OCI-LY1 (cell line): Measurements from ENCODE around the gene PHOSPHO1.

Experiments
- H2AFZ ChIP-seq: fragments of 200-600 bp; sonication (generic), shearing (Covaris generic); 2 replicates; pipeline ENCODE4 v1.6.0; 2014; ENCODE audit warnings: antibody characterized with exemption, mild to moderate bottlenecking, low read length
- H3F3A ChIP-seq: fragments of 200-600 bp; sonication (generic), shearing (Covaris generic); 2 replicates; pipeline ENCODE4 v1.6.0; 2014; ENCODE audit warnings: mild to moderate bottlenecking, antibody characterized with exemption, low read length, moderate library complexity; ENCODE audit not compliant: insufficient read depth
- H3K27ac ChIP-seq: fragments of 200-600 bp; sonication (generic); 2 replicates; pipeline ENCODE4 v1.5.1; 2014; ENCODE audit warnings: low read length, mixed run types, mild to moderate bottlenecking, low read depth; ENCODE audit not compliant: poor library complexity, severe bottlenecking
- H3K27me3 ChIP-seq: fragments of 200-600 bp; sonication (generic); 2 replicates; pipeline ENCODE4 v1.6.0; 2014; ENCODE audit warnings: antibody characterized with exemption, mild to moderate bottlenecking, low read length, moderate library complexity; ENCODE audit not compliant: insufficient read depth
- H3K36me3 ChIP-seq: fragments of 200-600 bp; sonication (generic); 2 replicates; pipeline ENCODE4 v1.6.1; 2014; ENCODE audit warnings: mild to moderate bottlenecking, antibody characterized with exemption, low read length, moderate library complexity, mixed read lengths; ENCODE audit not compliant: insufficient read depth
- H3K4me1 ChIP-seq: fragments of 200-600 bp; sonication (generic); 2 replicates; pipeline ENCODE4 v1.5.1; 2014; ENCODE audit warnings: mild to moderate bottlenecking, low read length, moderate library complexity; ENCODE audit not compliant: insufficient read depth, severe bottlenecking
- H3K4me2 ChIP-seq: fragments of 200-600 bp; sonication (generic), shearing (Covaris generic); 2 replicates; pipeline ENCODE4 v1.6.1; 2014; ENCODE audit warnings: low read length
- H3K4me3 ChIP-seq: fragments of 200-600 bp; sonication (generic); 2 replicates; pipeline ENCODE4 v1.5.1; 2014; ENCODE audit warnings: low read length, low read depth, mild to moderate bottlenecking, mixed read lengths; ENCODE audit not compliant: poor library complexity, severe bottlenecking
- H3K79me2 ChIP-seq: fragments of 200-600 bp; shearing (Covaris generic); 2 replicates; pipeline ENCODE4 v1.6.1; 2016; ENCODE audit warnings: mixed run types, low read length, mixed read lengths; ENCODE audit not compliant: insufficient read depth
- H3K9ac ChIP-seq: fragments of 200-600 bp; sonication (generic), shearing (Covaris generic); 2 replicates; pipeline ENCODE4 v1.6.1; 2014; ENCODE audit warnings: mild to moderate bottlenecking, low read length, mixed read lengths
- H3K9me2 ChIP-seq: fragments of 200-600 bp; sonication (generic), shearing (Covaris generic); 2 replicates; pipeline ENCODE4 v1.6.1; 2014; ENCODE audit warnings: low read depth, mild to moderate bottlenecking, low read length, mixed read lengths
- H3K9me3 ChIP-seq: fragments of 200-600 bp; shearing (Covaris generic); 2 replicates; pipeline ENCODE4 v1.6.1; 2014; ENCODE audit warnings: low read length, mixed read lengths
- H4K20me1 ChIP-seq: fragments of 200-600 bp; sonication (generic), shearing (Covaris generic); 2 replicates; pipeline ENCODE4 v1.6.0; 2016; ENCODE audit warnings: mild to moderate bottlenecking, low read length; ENCODE audit not compliant: insufficient read depth
- EZH2 ChIP-seq: fragments of 200-600 bp; sonication (generic), shearing (Covaris generic); IDR thresholded peaks from 2 replicates; pipeline ENCODE4 v1.8.0; 2017; ENCODE audit warnings: borderline replicate concordance, mixed run types, mild to moderate bottlenecking, antibody characterized with exemption, low read length, moderate library complexity, mixed read lengths
- TF ChIP-seq, protein P1 (sequence below): fragments of 200-600 bp; sonication (generic), shearing (Covaris generic); IDR thresholded peaks from 2 replicates; pipeline ENCODE4 v1.5.1; 2017; ENCODE audit warnings: mild to moderate bottlenecking, antibody characterized with exemption, low read length, moderate library complexity, mixed read lengths

The PHOSPHO1 gene

DNA sequence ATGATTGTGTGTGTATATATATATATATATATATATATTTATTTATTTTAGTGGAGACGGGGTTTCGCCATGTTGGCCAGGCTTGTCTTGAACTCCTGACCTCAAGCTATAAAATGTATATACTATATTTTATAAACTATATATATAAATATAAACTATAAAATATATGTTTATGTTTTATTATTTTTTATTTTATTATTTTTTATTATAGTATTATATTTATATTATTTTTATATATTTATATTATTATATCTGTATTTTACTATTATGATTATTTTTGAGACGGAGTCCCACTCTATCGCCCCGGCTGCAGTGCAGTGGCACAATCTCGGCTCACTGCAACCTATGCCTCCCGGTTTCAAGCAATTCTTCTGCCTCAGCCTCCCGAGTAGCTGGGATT lies 10.5 kb upstream of the PHOSPHO1 start:
- Histone ChIP-seq H3K9me3 (no peaks in the 10 kb centered on the region), H3K79me2 (no peaks in the 10 kb centered on the region), H3K27me3 (peaks cover 9% of the 10 kb centered on the region; the same call in 1 of the 2 replicates), H3K27ac (no peak overlapping the region), H3K9me2 (no peaks in the 10 kb centered on the region), H3K36me3 (no peaks in the 10 kb centered on the region), H3K4me1 (no peaks in the 10 kb centered on the region), H2AFZ (no peak overlapping the region), H3K4me3 (no peak overlapping the region), H4K20me1 (no peaks in the 10 kb centered on the region), H3K4me2 (no peak overlapping the region), H3F3A (no peaks in the 10 kb centered on the region), H3K9ac (no peak overlapping the region)
- no peak for TF ChIP-seq EZH2
- TF ChIP-seq, protein P1, sequence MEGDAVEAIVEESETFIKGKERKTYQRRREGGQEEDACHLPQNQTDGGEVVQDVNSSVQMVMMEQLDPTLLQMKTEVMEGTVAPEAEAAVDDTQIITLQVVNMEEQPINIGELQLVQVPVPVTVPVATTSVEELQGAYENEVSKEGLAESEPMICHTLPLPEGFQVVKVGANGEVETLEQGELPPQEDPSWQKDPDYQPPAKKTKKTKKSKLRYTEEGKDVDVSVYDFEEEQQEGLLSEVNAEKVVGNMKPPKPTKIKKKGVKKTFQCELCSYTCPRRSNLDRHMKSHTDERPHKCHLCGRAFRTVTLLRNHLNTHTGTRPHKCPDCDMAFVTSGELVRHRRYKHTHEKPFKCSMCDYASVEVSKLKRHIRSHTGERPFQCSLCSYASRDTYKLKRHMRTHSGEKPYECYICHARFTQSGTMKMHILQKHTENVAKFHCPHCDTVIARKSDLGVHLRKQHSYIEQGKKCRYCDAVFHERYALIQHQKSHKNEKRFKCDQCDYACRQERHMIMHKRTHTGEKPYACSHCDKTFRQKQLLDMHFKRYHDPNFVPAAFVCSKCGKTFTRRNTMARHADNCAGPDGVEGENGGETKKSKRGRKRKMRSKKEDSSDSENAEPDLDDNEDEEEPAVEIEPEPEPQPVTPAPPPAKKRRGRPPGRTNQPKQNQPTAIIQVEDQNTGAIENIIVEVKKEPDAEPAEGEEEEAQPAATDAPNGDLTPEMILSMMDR: no peak

DNA sequence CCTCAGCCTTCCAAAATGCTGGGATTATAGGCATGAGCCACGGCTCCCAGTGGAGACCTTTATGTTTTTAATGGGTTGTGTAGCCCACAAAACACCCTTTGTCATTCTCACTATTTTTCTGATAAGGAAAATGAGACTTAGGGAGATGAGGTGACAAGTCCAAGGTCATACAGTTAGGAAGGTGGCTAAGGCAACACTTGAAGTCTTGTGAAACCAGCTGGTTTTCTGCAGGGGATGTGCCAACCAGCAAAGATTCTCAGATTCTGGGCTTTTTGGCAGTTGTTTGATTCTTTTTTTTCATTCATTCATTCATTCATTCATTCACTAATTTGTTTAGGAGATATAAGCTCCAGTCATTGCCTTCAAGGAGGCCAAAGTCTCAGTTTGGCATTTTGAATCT lies 10.0 kb upstream of the PHOSPHO1 start:
- H3K9me3 ChIP-seq: no peaks in the 10 kb centered on the region
- no peak for TF ChIP-seq EZH2
- TF ChIP-seq, protein P1: no peak

DNA sequence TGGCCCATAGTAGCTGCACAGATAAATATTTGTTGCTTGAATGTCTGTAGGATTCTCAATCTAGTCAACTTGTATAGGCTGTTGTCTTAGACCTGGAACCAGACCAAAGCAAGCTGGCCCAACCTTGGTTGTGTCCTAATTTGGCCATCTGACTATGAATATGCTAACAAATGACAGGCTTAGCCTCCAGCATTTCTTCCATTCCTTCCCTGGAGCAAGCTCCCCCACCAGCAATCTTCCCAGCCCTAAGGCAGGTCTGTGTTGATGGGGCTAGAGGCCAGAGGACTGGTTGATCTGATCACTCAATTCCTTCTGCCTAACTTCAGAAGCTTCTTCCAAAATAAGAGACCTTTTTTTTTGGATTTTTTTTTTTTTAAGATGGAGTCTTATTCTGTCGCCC lies 9.4 kb upstream of the PHOSPHO1 start:
- Histone ChIP-seq H4K20me1 (no peaks in the 10 kb centered on the region), H3K79me2 (no peaks in the 10 kb centered on the region), H3K4me2 (no peak overlapping the region), H3K9ac (no peak overlapping the region), H3K9me3 (no peaks in the 10 kb centered on the region), H3K4me3 (no peak overlapping the region), H3K27me3 (peaks cover 9% of the 10 kb centered on the region; the same call in 1 of the 2 replicates), H3K9me2 (no peaks in the 10 kb centered on the region), H3K36me3 (no peaks in the 10 kb centered on the region), H3K4me1 (no peaks in the 10 kb centered on the region), H3K27ac (no peak overlapping the region), H2AFZ (no peak overlapping the region), H3F3A (no peaks in the 10 kb centered on the region)
- TF ChIP-seq EZH2: no peak
- TF ChIP-seq, protein P1: no peak

More for the DNA sequence above, 10.0 kb upstream of the PHOSPHO1 start:
- Histone ChIP-seq H3K9me2 (no peaks in the 10 kb centered on the region), H3K27ac (no peak overlapping the region), H3F3A (no peaks in the 10 kb centered on the region), H3K4me2 (no peak overlapping the region), H4K20me1 (no peaks in the 10 kb centered on the region), H3K4me3 (no peak overlapping the region), H3K27me3 (peaks cover 9% of the 10 kb centered on the region; the same call in 1 of the 2 replicates), H3K9ac (no peak overlapping the region), H3K36me3 (no peaks in the 10 kb centered on the region), H2AFZ (no peak overlapping the region), H3K79me2 (no peaks in the 10 kb centered on the region), H3K4me1 (no peaks in the 10 kb centered on the region)
